IPS-20b (cell line): ENCODE data around the gene PDGFRB.

Experiments
- H3K27ac ChIP-seq: one replicate; pipeline ENCODE4 v1.5.1; 2013; ENCODE audit warnings: low read length
- H3K27me3 ChIP-seq: 2 replicates; pipeline ENCODE4 v1.6.1; 2013; ENCODE audit warnings: mild to moderate bottlenecking, low read length, inconsistent platforms; ENCODE audit not compliant: insufficient read depth
- H3K36me3 ChIP-seq: 2 replicates; pipeline ENCODE4 v1.6.1; 2013; ENCODE audit warnings: low read depth, mild to moderate bottlenecking, inconsistent platforms, low read length, moderate library complexity; ENCODE audit not compliant: insufficient read depth
- H3K4me1 ChIP-seq: 2 replicates; pipeline ENCODE4 v1.6.1; 2013; ENCODE audit warnings: mild to moderate bottlenecking, control low read depth, inconsistent platforms, low read length, moderate library complexity; ENCODE audit not compliant: insufficient read depth
- H3K4me3 ChIP-seq: 2 replicates; pipeline ENCODE4 v1.5.1; 2013; ENCODE audit warnings: mild to moderate bottlenecking, low read length, inconsistent platforms
- H3K9ac ChIP-seq: 2 replicates; pipeline ENCODE4 v1.6.1; 2013; ENCODE audit warnings: low read depth, mild to moderate bottlenecking, inconsistent platforms, low read length, moderate library complexity
- H3K9me3 ChIP-seq: 2 replicates; pipeline ENCODE4 v1.6.1; 2013; ENCODE audit warnings: mild to moderate bottlenecking, low read depth, low read length, inconsistent platforms; ENCODE audit not compliant: insufficient read depth

Gene PDGFRB

DNA sequence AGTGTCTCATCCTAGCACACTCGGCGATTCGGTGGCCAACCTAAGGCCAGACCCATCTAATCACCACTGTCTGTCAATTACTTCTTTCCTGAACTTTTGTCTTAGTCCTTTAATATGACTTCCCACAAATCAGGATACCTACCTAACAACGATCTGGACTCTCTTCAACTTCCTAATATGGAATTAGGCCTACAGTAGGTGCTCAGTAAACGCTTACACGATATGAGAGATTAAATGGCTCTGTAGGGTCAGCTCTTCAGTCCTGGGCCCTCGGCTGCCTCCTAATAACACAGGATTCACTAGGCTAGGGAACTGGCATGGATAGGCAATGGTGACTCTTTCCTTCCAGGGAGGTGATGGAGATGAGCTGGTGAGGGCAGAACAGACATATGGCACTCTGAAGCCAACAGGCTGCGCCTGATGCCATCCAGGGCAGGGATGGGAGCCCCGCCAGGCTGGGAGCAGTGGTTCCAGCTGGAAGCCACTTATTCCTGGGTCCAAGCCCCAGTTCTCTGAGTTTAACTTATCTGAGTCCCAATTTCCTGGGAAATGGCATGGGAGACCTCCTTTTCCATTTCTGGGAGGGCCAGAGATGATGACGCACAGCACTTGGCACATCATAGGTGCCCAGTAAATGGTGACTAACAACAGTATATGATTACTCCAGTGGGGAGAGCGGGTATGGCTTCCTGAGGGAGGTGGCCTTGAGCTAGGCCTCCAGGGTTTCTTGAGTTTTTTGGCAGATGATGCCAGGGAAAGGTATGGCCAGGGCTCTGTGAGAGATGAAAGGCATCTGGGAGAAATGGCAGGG, 7.3 kb downstream of the PDGFRB start:
- no peak overlapping the region for H3K4me3 ChIP-seq
- peaks cover 12% of the 10 kb centered on the region for H3K4me1 ChIP-seq
- no peak overlapping the region for H3K27ac ChIP-seq
- H3K9ac ChIP-seq: no peak overlapping the region
- H3K27me3 ChIP-seq: no peaks in the 10 kb centered on the region
- no peaks in the 10 kb centered on the region for H3K36me3 ChIP-seq
- no peaks in the 10 kb centered on the region for H3K9me3 ChIP-seq

- Histone ChIP-seq H3K9me3 (no peaks in the 10 kb centered on the region), H3K4me1 (peaks cover 11% of the 10 kb centered on the region; the same call in 1 of the 2 replicates)
These were observed 8.0 kb downstream of the PDGFRB start for GRCh38 chr5:150147670-150148069.

DNA sequence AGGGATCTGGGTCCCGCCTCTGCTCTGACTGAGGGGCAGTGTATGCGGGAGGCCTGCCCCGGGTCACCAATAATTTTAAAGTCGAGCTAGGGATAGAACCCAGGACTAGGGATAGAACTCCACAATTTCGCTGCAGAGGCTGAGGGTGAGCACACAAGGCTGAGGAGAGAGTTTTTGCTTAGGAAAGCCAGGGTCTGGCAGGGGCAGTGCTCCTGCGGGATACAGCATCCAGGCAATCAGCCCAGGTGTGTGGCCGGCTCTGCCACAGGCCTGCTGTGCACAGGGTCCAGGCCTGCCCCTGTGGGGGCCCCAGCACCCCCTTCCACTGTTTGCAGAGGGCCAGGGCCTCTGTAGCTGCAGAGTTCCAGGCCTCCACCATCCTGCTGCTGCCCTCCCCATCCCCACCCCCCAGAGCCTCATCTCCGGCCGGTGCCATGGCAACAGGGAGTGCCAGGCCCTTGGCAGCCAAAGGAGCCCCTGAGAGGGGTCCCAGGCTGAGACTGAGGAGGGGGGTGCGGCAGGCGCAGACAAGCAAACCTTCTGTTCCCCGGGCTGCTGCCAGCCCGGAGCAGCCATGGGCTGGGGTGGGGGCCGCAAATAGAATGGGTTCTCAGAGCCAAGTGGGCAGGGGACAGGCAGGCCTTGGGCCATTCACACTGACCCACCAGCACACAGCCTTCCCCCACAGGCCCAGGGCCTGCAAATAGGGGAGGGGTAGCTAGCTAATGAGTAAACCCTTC, 8.6 kb downstream of the PDGFRB start:
- H3K9ac ChIP-seq: no peak overlapping the region
- no peak overlapping the region for H3K4me3 ChIP-seq
- no peaks in the 10 kb centered on the region for H3K36me3 ChIP-seq
- H3K27ac ChIP-seq: no peak overlapping the region
- H3K4me1 ChIP-seq: peaks cover 14% of the 10 kb centered on the region
- no peaks in the 10 kb centered on the region for H3K9me3 ChIP-seq
- no peaks in the 10 kb centered on the region for H3K27me3 ChIP-seq

More at GRCh38 chr5:150147670-150148069, 8.0 kb downstream of the PDGFRB start:
- no peak overlapping the region for H3K27ac ChIP-seq
- no peak overlapping the region for H3K9ac ChIP-seq
- H3K27me3 ChIP-seq: no peaks in the 10 kb centered on the region
- H3K4me3 ChIP-seq: no peak overlapping the region
- H3K36me3 ChIP-seq: no peaks in the 10 kb centered on the region

GRCh38 chr5:150146235-150146634, 9.4 kb downstream of the PDGFRB start:
- H3K27me3 ChIP-seq: no peaks in the 10 kb centered on the region
- H3K4me3 ChIP-seq: no peak overlapping the region
- no peak overlapping the region for H3K9ac ChIP-seq
- H3K9me3 ChIP-seq: no peaks in the 10 kb centered on the region
- H3K4me1 ChIP-seq: peaks cover 14% of the 10 kb centered on the region
- H3K27ac ChIP-seq: no peak overlapping the region
- H3K36me3 ChIP-seq: no peaks in the 10 kb centered on the region

DNA sequence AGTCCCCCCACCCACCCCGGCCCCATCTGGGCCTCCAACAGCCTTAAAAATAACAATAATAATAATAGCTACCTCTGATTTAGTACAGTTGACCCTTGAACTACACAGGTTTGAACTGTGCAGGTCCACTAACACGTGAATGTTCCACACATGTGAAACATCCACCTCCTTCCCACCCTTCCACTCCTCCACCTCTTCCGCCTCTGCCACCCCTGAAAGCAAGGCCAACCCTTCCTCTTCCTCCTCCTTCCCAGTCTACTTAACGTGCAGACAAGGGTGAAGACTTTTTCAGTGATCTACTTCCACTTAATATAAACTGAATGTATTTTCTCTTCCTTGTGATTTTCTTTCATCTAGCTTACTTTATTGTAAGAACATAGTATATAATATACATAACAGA, 10.8 kb downstream of the PDGFRB start:
- no peaks in the 10 kb centered on the region for H3K9me3 ChIP-seq
- no peaks in the 10 kb centered on the region for H3K36me3 ChIP-seq
- no peak overlapping the region; the same call in 1 of the 2 replicates for H3K9ac ChIP-seq
- no peak overlapping the region for H3K4me3 ChIP-seq
- H3K27ac ChIP-seq: no peak overlapping the region
- H3K27me3 ChIP-seq: no peaks in the 10 kb centered on the region
- peaks cover 14% of the 10 kb centered on the region for H3K4me1 ChIP-seq

DNA sequence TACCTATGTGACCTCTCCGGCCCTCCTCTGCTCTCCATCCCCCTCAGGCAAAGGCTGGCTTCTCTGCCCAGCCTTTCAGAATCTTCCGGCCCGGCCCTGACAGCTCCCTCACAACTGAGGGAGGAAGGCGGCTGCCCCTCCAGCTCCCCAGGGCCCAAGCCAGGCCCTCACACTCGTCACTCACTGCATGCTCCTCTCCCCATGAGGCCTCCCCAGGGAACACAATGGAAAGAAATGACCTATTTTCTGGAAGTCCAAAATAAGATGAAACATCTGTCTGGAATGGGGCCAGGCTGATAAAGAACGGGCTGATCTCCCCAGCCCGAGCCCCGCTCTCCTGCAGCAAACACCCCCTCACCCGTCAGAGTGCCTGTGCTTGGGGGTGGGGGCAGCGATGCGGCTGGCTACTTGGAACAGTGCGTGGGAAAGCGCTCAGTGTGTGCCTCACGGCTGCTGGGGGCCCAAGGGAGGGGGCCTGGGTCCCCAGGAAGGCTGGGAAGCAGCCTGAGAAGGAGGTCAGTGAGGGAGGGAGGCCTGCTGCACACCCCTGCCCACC, 11.3 kb downstream of the PDGFRB start:
- H3K9me3 ChIP-seq: no peaks in the 10 kb centered on the region
- no peak overlapping the region for H3K27ac ChIP-seq
- H3K27me3 ChIP-seq: no peaks in the 10 kb centered on the region
- H3K4me1 ChIP-seq: peaks cover 14% of the 10 kb centered on the region
- H3K36me3 ChIP-seq: no peaks in the 10 kb centered on the region
- H3K4me3 ChIP-seq: no peak overlapping the region
- no peak overlapping the region; the same call in 1 of the 2 replicates for H3K9ac ChIP-seq

- Histone ChIP-seq H3K9ac (no peak overlapping the region), H3K9me3 (no peaks in the 10 kb centered on the region), H3K4me1 (peaks cover 19% of the 10 kb centered on the region), H3K4me3 (no peak overlapping the region), H3K36me3 (no peaks in the 10 kb centered on the region), H3K27me3 (no peaks in the 10 kb centered on the region), H3K27ac (no peak overlapping the region)
These were observed 12.0 kb downstream of the PDGFRB start for GRCh38 chr5:150143350-150144245.

GRCh38 chr5:150142959-150143349, 12.7 kb downstream of the PDGFRB start:
- no peak overlapping the region for H3K4me3 ChIP-seq
- no peaks in the 10 kb centered on the region for H3K9me3 ChIP-seq
- H3K9ac ChIP-seq: no peak overlapping the region
- H3K27ac ChIP-seq: no peak overlapping the region
- peaks cover 23% of the 10 kb centered on the region for H3K4me1 ChIP-seq
- H3K27me3 ChIP-seq: no peaks in the 10 kb centered on the region
- H3K36me3 ChIP-seq: no peaks in the 10 kb centered on the region

- Histone ChIP-seq H3K36me3 (no peaks in the 10 kb centered on the region), H3K4me1 (peaks cover 28% of the 10 kb centered on the region), H3K9me3 (no peaks in the 10 kb centered on the region), H3K4me3 (no peak overlapping the region), H3K27me3 (no peaks in the 10 kb centered on the region), H3K27ac (no peak overlapping the region), H3K9ac (no peak overlapping the region)
These were observed 13.3 kb downstream of the PDGFRB start for GRCh38 chr5:150142185-150142958.

DNA sequence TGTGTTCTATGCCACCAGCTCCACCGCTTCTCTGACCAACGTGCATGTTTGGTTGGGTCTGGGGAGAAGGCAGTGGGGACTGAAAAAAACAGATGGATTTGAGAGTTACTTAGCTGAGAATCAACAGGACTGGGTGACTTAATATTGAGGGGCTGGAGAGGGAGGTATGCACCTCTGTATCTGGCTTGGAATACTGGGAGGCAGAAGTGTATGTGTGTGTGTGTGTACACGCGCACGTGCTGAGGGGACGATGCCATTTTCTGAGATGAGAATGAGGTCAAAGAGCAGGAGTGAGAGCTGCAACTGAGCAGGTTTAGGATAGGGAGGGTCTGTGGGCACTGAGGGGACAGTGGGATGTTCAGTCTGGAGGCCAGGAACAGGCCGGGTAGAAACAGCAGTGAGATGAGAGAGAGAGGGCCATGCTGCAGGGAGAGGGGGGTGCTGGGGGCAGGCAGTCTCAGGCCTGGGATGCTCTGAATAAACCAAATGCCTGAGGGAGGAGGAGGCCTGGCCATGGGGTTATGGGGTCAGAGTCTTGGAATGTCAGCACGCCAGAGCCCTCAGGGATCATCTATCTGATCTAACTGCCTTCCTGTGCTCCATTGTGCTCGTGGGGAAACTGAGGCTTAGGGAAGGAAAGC, 14.0 kb downstream of the PDGFRB start:
- no peak overlapping the region for H3K27ac ChIP-seq
- no peaks in the 10 kb centered on the region for H3K36me3 ChIP-seq
- no peak overlapping the region for H3K9ac ChIP-seq
- H3K4me1 ChIP-seq: peaks cover 32% of the 10 kb centered on the region
- no peaks in the 10 kb centered on the region for H3K27me3 ChIP-seq
- H3K4me3 ChIP-seq: no peak overlapping the region
- H3K9me3 ChIP-seq: no peaks in the 10 kb centered on the region
